ENCODE data around the gene TFCP2.

The TFCP2 gene

GRCh38 chr12:51156245-51156765 lies 16.6 kb downstream of the TFCP2 start:
- DNase-seq (ENCODE audit: low read depth), result no peak

- no peak for DNase-seq (ENCODE audit: low read depth)
Measured at GRCh38 chr12:51152953-51153352, 20.0 kb downstream of the TFCP2 start.

GRCh38 chr12:51150777-51151176 lies 22.2 kb downstream of the TFCP2 start:
- no peak for DNase-seq (ENCODE audit: low read depth)

GRCh38 chr12:51147309-51147708 lies 25.6 kb downstream of the TFCP2 start:
- DNase-seq (ENCODE audit: low read depth), result no peak

- DNase-seq (ENCODE audit: low read depth), result no peak
Measured at GRCh38 chr12:51139292-51139844, 33.6 kb downstream of the TFCP2 start.

- DNase-seq (ENCODE audit: low read depth), result no peak
Measured at GRCh38 chr12:51132693-51133092, 40.2 kb downstream of the TFCP2 start.

GRCh38 chr12:51131745-51132521 lies 41.0 kb downstream of the TFCP2 start:
- DNase-seq (ENCODE audit: low read depth), result no peak

- DNase-seq (ENCODE audit: low read depth), result no peak
Measured at GRCh38 chr12:51128919-51129318, 44.0 kb downstream of the TFCP2 start.

GRCh38 chr12:51127050-51127729 lies 45.7 kb downstream of the TFCP2 start:
- no peak for DNase-seq (ENCODE audit: low read depth)

GRCh38 chr12:51126297-51126696 lies 46.6 kb downstream of the TFCP2 start:
- no peak for DNase-seq (ENCODE audit: low read depth)

GRCh38 chr12:51124504-51124903 lies 48.4 kb downstream of the TFCP2 start:
- DNase-seq (ENCODE audit: low read depth), result no peak

GRCh38 chr12:51122844-51123243 lies 50.1 kb downstream of the TFCP2 start:
- no peak for DNase-seq (ENCODE audit: low read depth)

GRCh38 chr12:51118706-51119105 lies 54.2 kb downstream of the TFCP2 start:
- DNase-seq (ENCODE audit: low read depth), result no peak

GRCh38 chr12:51115533-51115932 lies 57.4 kb downstream of the TFCP2 start:
- DNase-seq (ENCODE audit: low read depth), result no peak

GRCh38 chr12:51108136-51108535 lies 64.8 kb downstream of the TFCP2 start:
- no peak for DNase-seq (ENCODE audit: low read depth)

- no peak for DNase-seq (ENCODE audit: low read depth)
Measured at GRCh38 chr12:51103977-51104376, 69.0 kb downstream of the TFCP2 start.

GRCh38 chr12:51098611-51099010 lies 74.3 kb downstream of the TFCP2 start:
- DNase-seq (ENCODE audit: low read depth), result no peak

GRCh38 chr12:51090705-51091229 lies 82.2 kb downstream of the TFCP2 start:
- no peak for DNase-seq (ENCODE audit: low read depth)

- DNase-seq (ENCODE audit: low read depth), result no peak
Measured at GRCh38 chr12:51087818-51088217, 85.1 kb downstream of the TFCP2 start.

- DNase-seq (ENCODE audit: low read depth), result no peak
Measured at GRCh38 chr12:51086933-51087332, 86.0 kb downstream of the TFCP2 start.

GRCh38 chr12:51085757-51086156 lies 87.2 kb downstream of the TFCP2 start:
- no peak for DNase-seq (ENCODE audit: low read depth)

GRCh38 chr12:51083126-51083833 lies 89.7 kb downstream of the TFCP2 start, which contains the start of gene CSRNP2:
CSRNP2 (minus strand) TSS chr12:51083596; CDS start chr12:51076561, 7,035 bp downstream.
- peak; percentile 85 for DNase-seq (ENCODE audit: low read depth)

Measured in stimulated activated CD8-positive, alpha-beta memory T cell treated with anti-CD3 and anti-CD28 coated beads, Interleukin-7, amount 100 ng/mL, for 24 hours (primary cell).